NCI-H1105 treated with DMSO at 0.1 percent for 48 hours (cell line): ENCODE data around the gene EARS2.
"Not testable (repeated sequence)": the region's sequence is repeated elsewhere in the genome, so short reads cannot be mapped to it uniquely, and the experiment has no call there.

Source experiments
- DNase-seq: peaks from one replicate; lab custom pipeline; 2025; lab: John Stamatoyannopoulos, UW

EARS2 gene

DNA sequence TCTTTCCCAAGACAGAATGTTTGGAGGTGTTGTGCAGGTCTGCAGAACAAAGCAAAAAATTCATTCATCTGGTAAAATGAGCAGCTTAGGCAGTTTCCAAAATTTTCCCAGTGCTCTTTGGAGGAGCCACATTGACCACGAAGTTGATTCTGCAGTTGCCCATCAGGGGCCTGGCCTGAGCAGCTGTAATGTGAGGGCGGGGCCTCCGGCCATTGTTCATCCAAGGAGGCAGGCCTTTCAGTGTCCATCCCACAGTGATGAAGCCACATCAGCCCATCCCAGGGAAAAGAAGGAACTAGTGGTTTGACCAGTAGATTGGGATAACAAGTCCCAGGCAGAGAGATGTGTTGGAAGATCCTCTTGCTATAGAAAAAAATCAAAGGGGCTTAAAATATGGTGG lies 10.5 kb upstream of the EARS2 start:
- no peak for DNase-seq

DNA sequence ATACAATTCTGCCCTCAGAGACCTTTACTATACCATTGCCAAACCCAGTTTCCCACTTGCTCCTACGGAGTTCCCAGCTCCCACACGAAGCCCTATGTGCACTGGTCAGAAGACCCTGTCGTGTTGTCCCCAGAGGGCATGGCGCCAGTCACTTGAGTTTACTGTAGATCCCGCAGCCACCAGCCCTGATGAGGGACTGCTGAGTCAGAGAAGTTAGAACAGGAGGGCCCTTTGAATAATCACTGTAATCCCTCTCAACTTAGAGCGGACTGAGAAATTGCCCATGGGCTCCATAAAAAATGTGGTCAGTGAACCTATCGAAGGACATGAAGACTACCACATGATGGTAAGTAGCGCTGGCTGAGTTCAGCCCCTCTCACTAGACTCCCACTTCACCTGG lies 9.6 kb upstream of the EARS2 start:
- no peak for DNase-seq

DNA sequence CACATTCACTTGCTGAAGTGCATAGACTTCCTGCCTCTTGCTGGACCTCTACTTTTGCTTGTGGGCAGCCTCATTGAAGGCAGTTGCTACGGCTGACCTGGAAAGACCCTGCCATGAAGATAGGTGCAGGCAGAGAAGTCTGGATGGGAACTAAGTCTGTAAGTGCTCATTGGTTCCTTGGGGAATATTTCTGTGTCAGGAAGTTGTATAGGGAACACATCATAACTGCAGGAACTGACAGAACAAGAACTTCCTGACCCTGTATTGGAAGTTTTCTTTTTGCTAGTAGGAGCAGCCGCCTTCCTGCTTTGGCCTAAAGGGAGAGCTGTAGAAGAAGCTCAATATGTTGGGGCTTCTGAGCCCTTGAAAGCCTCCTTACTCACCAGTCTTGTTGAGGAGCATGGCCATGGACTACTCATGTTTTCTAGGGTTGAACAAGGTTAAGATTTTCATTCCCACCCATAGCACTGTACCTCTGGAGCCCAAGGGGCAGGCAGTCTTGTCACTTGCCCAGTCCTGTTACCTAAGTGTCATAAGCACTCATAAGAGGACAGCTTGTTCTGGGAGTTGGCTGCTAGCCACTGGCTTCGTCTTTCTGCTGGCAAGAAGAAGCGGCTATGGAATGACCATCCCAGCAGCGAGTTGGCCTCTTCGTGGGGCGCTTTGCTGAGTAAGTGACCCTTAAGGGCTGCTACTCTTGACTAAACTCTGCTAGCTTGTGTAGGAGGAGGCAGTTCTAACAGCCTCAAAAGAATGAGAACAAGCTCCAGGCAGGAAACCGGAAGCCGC lies 7.6 kb upstream of the EARS2 start:
- DNase-seq, result no peak

DNA sequence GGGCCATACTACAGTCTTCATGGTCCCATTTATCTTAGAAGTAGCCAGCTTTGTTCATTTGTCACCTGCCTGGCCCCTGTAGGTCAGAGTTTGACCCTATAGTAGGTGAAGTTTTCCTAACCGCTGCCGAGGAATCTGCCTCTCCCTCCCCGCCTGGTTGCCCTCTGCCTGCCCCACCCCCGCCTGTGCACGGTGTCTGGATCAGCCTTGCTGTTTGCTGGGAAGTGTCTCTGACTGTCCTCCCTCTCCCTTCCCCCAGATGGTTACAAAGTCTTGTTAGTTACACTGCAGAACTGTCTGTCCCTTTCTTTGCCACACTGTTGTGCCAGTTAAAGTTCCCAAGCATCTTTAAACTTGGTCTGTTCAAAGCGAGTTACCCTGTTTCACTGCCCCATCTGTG lies 6.0 kb upstream of the EARS2 start:
- DNase-seq, result no peak

DNA sequence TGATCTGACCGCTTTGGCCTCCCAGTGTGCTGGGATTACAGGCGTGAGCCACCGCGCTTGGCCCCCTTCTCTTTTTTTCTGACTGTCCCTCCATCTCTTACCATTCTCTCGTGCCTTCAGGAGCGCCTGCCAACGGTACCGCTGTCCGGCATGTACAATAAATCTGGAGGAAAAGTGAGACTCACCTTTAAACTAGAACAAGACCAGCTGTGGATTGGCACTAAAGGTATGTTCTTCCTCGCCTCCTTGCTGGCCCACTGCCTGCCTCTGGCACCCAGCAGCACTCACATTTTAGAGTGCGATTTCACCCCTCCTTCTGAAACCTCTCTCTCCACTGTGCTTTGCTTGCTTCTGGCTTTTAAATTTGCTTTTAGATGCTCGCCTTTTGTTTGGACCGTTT lies 5.4 kb upstream of the EARS2 start:
- DNase-seq, result no peak

DNA sequence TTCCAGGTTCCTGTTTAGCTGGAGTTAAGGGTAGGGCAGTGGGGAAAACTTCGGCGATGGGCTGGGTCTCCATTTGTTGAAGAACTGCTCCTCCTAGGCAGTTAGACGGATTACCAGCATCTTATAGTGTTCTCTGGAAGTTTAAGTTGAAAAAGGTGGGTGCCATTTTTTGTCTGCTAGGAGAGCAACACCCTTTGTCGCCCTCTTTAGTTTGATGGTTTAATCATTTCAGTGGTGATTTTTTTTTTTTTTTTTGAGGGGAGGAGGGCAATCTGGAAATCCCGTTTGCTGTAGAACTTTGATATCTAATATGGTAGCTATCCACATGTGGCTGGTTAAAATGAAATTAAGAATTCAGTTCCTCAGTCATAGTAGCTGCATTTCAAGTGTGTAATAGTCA lies 4.4 kb upstream of the EARS2 start:
- no peak for DNase-seq

DNA sequence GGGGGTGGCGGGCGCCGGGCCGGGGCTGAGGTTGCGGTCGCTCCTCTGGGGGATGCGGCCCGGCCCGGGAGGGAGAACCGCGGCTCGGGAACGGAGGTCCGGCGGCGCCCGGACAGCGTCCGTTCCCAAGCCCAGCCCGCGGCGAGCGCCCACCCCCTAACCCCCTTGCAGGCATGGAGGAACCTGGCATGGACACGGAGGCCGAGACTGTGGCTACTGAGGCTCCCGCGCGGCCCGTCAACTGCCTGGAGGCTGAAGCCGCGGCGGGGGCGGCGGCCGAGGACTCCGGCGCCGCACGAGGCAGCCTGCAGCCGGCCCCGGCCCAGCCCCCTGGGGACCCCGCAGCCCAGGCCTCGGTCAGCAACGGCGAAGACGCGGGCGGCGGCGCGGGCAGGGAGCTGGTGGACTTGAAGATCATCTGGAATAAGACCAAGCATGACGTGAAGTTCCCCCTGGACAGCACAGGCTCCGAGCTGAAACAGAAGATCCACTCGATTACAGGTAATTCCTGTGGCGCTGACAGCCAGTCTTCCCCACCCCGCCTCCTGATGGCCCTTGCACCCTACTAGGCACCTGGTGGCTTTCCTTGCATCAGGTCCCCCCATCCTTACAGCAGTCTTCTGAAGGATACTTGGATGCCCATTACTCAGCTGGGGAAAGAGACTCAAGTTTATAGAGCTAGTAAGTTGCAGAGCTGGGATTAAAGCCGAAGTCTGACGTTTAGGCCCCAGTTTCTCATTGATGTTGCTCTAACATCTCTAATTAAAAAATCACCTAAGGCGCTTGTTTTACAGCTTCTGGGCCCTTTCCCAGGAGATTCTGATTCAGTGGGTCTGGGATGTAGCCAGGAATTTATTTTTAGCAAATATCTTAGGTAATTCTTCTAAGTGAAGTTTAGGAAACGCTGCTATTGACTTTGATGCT lies 891 bp upstream of the EARS2 start:
- no peak for DNase-seq

DNA sequence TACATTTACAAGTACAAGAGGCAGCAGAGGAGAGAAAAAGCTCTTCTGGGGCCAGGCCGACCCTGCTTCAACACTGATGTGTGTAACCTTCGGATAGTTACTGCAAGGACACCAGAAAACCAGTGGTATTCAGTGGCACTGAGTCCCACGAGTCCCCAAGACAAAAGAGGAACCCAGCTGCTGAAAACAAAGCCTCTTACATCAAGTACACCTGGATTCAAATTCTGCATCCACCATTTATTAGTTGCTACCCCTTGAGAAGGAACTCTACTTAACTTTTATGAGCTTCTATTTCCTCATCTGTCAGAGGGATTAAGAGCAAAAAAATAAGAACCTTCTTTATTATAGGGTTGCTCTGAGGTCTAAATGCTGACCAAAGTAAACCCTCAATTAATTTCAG lies 2.6 kb downstream of the EARS2 start:
- no peak for DNase-seq

DNA sequence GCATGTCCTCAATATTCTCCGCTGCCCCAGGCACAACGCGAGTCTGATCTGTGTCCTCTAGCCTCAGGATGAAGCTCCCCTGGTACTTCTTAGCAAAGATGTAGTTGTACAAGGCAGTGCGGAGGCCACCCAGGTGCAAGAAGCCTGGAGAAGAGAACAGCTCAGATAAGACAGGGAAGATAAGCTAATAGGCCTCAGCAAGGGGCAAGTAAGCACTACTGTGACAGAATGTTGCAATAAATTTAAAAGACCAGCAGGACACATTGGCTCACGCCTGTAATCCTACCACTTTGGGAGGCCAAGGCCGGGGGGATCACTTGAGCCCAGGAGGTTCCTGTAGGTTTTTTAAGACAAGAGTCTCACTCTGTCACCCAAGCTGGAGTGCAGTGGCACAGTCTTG lies 5.0 kb downstream of the EARS2 start:
- DNase-seq, result no peak

DNA sequence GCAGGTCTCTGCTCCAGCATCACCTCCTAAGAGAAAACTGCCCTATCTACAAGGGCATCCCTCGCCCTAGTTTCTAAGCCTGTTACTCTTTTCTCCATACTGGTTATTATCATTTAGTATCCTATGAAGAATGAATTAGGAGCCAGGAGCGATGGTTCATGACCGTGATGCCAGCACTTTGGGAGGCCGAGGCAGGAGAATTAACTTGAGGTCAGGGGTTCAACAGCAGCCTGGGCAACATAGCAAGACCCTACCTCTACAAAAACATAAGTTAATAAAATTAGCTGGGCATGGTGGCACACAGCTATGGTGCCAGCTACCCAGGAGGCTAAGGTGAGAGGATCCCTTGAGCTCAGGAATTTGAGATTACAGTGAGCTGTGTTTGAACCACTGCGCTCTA lies 7.2 kb downstream of the EARS2 start:
- no peak for DNase-seq

DNA sequence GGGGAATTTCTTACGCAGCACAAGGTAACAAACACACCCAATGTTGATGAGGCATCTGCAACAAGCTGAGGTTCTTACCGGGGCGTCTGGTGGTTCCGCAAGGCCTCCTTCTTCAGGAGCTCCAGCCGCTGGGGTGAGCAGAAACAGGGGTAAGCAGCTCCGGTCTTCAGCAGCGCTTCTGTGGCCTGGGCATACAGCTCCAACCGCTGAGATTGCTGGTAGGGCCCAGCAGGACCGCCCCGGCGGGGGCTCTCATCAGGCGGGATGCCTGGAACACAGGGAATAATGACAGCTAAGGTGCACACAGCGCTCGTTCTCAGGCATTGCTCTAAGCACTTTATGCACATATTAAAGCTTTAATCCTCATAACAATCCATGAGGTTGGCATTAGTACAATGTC lies 12.7 kb downstream of the EARS2 start:
- no peak for DNase-seq

DNA sequence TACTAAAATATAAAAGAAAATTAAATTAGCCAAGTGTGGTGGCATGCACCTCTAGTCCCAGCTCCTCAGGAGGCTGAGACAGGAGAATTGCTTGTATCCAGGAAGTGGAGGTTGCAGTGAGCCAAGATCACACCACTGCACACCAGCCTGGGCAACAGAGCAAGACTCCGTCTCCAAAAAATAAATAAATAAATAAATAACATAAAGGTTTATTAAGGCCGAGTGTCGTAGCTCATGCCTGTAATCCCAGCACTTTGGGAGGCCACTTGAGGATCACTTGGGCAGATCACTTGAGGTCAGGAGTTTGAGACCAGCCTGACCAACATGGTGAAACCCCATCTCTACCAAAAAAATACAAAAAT lies 16.4 kb downstream of the EARS2 start:
- not testable (repeated sequence) for DNase-seq

DNA sequence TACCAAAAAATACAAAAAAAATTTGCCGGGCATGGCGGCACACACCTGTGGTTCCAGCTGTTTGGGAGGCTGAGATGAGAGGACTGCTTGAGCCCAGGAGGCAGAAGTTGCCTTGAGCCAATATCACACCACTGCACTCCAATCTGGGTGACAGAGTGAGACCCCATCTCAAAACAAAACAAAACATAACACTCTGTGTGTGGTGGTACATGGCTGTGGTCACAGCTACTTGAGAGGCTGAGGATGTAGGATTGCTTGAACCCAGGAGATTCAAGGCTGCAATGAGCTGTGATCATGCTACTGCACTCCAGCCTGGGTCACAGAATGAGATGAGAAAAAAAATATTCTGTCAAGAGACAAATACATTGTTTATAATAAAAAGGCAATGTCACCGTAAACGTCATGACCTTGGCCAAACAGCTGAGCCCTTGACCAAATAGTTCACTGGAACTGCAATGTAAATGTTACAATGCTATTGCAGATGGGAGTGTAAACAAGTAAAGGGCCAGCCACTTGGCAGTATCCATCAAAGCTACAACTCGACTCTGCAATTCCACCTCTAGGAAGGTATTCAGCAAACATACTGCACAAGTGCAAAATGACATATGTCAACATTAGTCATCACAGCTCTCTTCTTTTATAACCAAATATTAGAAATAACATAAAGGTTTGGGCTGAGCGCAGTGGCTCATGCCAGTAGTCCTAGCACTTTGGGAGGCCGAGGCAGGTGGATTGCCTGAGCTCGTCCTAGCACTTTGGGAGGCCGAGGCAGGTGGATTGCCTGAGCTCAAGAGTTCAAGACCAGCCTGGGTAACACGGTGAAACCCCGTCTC lies 16.9 kb downstream of the EARS2 start:
- DNase-seq, result no peak

DNA sequence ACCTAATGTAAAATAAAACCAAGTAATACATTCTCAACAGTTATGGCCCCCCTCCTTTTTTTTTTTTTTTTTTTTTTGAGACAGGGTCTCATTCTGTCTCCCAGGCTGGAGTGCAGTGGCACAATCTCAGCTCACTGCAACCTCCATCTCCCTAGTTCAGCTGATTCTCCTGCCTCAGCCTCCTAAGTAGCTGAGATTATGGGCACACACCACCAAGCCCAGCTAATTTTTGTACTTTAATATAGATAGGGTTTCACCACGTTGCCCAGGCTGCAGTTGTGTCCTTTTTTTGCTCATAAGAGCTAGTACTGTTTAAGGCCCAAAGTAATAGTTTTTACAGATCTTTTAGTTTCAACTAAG lies 18.3 kb downstream of the EARS2 start:
- no peak for DNase-seq

DNA sequence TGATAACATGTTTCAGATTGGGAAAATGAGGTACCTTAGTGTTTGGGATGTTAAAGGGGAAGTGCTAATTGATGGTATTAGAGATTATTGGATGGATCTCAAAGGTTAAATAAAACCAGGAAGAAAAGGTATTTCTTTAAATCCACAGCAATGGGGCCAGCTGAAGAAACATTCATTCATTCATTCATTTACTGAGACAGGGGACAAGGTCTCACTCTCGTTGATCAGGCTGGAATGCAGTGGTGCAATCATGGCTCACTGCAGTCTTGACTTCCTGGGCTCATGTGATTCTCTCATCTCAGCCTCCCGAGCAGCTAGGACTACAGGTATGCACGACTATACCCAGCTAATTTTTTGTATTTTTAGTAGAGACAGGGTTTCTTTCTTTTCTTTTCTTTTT lies 19.8 kb downstream of the EARS2 start:
- DNase-seq, result no peak

DNA sequence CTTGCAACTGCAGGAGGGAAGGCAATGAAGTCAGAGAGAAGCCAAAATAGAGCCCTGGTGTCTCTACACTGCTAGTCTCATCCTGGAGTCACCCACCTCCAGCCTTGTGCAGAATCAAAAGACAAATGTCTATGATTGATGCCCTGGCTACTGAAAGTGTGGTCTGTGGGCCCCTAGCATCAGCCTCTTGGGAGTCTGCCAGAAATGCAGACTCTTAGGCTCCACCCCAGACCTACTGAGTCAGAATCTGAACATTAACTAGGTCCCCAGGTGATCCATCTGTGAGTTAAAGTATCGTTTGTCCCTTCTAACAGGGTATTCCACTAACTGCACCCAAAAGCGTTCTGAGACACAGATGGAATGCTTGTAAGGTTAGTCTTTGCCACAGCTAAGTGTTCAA lies 21.2 kb downstream of the EARS2 start:
- no peak for DNase-seq

DNA sequence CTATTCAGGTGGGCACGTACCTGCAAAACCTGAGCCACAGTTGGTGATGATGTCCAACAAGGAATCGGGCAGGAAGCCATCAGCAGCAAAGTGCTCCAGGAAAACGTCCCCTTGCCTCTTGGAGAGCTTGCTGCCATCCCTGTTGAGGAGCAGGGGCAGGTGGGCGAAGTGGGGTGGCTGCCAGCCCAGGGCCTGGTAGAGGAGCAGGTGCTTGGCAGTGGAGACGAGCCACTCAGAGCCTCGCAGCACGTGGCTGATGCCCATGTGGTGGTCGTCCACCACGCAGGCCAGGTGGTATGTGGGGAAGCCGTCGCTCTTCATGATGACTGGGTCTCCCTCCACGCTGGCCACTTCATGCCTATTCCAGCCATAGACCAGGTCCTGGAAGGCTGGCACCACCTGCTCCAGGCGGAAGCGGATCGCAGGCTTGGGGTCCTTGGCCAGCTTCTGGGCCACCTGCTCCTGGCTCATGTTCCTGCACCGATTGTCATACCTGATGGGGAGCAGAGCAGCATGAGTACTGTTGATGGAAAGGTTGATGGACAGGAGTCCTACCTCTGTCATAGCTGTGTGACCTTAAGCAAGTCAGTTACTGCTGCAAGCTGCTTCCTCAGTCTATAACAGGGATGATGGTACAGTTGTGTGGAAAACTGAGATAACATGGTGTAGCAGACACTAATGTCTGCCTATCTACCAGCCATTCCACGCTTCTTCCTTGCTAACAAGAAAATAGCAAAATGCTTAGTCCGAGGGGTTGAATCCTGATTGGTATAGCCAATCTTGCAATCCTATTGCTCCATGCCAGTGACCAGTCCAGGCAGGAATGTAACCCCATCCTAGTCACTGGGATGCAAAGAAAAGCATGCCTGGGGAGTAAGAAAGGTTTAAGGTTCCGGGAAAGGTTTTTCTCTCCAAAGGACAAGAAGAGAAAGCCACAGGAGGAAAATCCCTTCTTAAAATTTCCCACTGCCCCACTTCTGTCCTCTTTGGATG lies 22.0 kb downstream of the EARS2 start:
- DNase-seq, result no peak

DNA sequence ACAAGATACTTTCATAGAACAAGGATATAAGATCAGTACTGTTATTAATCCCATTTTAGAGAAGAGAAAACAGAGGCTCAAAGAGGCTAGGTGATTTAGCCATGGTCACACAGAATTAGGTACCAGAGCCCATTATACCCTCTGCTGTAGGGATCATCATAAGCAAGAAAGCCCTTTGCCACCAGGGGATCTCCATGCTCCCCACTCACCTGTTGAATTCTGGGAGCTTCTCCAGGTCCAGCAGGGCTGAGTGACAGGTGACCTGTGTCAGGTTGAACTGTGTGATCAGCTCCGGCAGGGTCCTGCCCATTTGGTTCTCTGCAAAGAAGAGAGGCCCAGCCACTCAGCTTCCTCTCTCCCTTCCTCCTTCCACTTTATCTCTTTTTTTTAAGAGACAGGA lies 24.7 kb downstream of the EARS2 start:
- no peak for DNase-seq

DNA sequence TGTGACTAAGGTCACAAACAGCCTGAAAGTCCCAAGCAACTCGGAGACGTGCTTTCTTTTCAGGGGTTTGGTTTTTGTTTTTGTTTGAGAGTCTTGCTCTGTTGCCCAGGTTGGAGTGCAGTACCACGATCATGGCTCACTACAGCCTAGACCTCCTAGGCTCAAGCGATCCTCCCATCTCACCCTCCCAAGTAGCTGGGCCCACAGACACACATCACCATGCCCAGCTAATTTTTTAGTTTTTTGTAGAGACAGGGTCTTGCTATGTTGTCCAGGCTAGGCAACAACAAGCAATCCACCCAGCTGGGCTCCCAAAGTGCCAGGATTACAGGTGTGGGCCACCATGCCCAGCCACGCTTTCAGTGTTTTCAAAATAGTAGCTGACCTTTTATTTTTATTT lies 27.1 kb downstream of the EARS2 start:
- DNase-seq, result no peak

DNA sequence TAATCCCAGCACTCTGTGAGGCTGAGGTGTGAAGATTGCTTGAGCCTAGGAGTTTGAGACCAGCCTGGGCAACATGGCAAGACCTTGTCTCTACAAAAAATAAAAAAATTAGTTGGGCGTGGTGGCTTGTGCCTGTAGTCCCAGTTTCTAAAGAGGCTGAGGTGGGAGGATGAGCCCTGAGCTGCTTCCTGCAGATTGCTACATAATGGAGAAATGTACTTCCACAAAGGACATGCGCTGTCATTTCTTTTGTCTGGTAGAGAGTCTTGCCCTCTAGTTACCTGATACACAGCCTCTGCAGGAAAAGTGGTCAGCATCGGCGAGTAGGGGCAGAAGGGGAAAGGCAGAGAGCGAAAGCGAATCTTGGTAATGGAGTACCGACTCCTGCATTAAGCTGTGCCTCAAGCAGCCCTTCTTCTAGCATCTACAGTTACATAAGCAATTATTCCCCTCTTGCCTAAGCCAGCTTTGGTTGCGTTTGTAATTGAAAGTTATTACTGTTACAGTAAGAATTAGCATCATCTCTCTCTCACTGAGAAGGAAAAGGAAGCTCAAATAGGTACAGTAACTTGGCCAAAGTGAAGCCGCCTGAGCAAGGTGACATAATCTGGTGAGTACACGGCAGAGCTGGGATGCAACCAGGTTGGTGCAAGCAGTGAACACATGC lies 28.4 kb downstream of the EARS2 start:
- DNase-seq, result no peak
